NK-92 (cell line): ENCODE results near the gene BABAM2.
"Not testable (repeated sequence)": the region's sequence is repeated elsewhere in the genome, so short reads cannot be mapped to it uniquely, and the experiment has no call there.

Experiments
- DNase-seq: peaks from one replicate; lab custom pipeline; 2025; ENCODE audit not compliant: unreplicated experiment; lab: John Stamatoyannopoulos, UW

The BABAM2 gene

DNA sequence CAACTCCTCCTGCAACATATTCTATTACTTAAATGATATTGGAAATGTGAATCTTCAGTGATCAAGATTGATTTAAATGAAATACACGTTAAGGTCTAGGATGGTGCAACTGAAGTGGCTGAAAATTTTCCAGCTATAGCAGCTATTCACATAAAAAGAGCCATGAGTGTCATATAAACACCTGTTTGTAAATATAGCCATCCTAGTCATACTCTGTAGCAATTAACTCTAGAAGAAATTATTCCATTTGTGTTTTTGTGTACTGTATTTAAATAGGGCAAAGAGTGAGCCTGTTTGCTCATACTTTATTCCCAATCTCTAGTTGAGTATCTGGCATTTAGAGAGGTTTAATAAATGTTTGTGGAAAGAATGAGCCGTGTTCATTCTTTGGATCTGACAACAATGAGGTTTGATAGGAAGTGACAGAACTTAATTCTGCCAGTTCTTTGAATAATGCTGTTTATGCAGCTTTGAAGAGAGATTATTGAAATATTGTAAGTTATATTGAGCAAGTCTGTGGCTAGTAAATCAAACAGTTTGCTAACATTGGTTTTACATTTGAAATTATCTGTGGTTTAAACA lies 49.7 kb downstream of the BABAM2 start:
- DNase-seq, result no peak

DNA sequence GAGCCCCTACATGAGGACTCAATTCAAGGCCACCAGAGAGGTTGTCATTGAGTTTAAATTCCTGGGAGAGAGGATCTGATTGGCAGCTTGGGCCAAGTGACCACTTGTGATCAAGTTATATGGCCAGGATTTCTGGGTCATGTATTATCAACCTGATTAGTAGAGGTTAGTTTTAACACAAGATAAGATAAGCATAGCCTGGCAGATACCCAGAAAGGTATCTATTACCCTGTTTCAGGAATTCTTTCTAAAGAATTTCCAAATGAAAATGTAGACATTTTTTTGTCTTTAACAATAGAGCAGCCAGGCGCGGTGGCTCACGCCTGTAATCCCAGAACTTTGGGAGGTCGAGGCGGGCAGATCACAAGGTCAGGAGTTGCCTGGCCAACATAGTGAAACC lies 50.5 kb downstream of the BABAM2 start:
- DNase-seq, result no peak

DNA sequence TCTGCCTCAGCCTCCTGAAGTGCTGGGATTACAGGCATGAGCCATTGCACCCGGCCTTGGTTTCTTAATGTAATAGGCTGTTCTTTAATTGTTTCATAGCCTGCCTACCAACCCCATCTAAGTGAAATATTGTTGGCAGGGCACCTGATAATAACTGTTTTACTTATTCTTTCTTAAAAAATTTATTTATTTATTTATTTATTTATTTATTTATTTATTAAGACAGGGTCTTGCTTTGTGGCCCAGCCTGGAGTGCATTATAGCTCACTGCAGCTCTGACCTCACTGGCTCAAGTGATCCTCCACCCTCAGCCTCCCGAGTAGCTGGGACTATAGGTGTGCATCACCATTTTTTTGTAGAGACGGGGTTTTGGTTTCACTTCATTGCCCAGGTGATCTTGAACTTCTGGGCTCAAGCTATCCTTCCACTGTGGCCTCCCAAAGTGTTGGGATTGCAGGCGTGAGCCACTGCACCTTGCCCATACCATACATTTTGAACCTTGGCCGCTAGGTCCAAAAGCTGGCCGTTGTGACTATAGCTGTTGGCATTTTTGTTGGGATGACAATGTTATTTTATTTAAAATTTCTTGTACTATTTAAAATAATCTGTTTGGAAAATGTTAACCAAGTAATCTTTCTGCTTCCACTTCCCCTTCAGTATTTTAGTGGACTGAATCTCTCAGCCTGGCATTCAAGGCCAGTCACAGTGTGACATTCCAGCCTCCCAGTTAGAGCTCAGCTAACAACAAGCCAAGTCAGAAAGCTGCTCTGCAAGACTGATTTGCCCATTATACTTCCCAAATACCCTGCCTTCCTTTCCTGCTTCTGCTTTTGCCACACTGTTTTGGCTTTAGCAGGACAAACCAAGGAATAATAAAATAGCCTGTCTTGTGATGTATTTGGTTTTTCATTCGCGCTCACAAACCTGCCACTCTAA lies 52.4 kb downstream of the BABAM2 start:
- DNase-seq, result no peak

GRCh38 chr2:27946530-27947060 lies 56.1 kb downstream of the BABAM2 start:
- DNase-seq, result no peak

- no peak for DNase-seq
Measured at GRCh38 chr2:27952070-27952469, 61.5 kb downstream of the BABAM2 start.

DNA sequence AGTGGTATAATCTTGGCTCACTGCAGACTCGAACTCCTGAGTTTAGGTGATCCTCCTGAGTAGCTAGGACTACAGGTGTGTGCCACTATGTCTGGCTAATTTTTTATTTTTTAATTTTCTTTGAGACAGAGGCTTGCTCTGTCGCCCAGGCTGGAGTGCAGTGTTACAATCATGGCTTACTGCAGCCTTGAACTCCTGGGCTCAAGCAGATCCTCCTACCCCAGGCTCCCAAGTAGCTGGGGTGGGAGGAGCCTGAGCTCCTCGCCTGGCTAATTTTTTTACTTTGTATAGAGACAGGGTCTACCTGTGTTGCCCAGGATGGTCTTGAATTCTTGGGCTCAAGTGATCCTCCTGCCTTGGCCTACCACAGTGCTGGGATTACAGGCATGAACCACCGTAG lies 62.5 kb downstream of the BABAM2 start:
- DNase-seq, result no peak

DNA sequence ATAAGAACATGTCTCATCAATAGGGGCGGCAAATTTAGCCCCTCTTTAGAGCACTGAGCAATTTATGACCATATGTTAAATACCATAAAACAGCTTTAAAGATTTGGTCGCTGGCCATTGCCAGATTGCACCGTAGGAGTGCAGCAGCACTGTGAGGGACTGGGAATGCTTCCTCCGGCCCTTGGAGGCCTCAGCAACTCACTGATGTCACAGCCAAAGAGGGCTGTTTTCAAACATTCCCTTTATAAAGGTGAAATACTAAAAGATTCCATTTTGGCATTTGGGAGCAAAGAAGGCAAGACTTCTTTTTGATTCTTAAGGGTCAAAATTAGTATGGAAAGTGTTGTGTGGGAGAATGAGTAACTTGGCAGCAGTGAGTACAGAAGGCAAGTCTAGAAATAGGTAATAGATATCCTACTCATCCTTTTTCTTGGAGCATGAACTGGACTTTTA lies 63.7 kb downstream of the BABAM2 start:
- DNase-seq, result no peak

GRCh38 chr2:27954771-27955383 lies 64.3 kb downstream of the BABAM2 start:
- DNase-seq, result no peak

DNA sequence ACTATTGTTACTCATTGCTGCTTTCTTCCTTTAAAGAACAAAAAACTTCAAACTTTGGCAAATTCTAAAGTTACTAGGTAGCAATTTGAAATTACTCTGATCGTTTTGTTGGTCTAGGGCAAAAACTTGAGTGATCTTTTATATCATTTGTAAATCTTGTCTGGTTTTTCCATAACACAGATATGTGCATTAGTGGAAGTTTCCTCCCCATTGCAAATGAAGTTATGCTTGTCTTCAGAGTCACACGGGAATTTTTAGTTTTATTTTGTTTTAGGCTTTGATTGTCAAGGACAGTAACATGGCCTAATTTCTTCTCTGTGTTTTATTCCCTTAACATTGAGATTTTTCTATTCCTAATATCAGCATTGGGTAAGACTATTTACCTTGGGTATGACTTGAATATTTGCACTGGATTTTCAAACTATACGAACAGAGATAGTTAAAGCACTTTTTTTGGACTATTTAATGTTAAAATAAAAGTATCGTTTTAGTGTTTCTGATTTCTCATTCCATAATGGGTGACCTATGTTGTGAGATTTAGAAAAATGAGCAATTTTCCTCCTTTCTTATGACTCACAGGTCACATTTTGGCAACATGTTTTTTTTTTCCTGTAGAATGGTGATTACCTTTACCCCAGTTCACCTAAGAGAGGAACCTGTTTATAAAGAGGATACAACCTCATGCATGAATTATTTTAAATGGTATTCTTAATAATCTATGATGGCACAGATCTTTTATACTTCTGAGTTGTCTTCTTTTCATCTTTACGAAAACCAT lies 65.0 kb downstream of the BABAM2 start:
- DNase-seq, result no peak

- DNase-seq, result no peak
Measured at GRCh38 chr2:27956888-27957287, 66.4 kb downstream of the BABAM2 start.

GRCh38 chr2:27958711-27959378 lies 68.3 kb downstream of the BABAM2 start:
- DNase-seq, result no peak

GRCh38 chr2:27959496-27959895 lies 69.0 kb downstream of the BABAM2 start:
- no peak for DNase-seq

DNA sequence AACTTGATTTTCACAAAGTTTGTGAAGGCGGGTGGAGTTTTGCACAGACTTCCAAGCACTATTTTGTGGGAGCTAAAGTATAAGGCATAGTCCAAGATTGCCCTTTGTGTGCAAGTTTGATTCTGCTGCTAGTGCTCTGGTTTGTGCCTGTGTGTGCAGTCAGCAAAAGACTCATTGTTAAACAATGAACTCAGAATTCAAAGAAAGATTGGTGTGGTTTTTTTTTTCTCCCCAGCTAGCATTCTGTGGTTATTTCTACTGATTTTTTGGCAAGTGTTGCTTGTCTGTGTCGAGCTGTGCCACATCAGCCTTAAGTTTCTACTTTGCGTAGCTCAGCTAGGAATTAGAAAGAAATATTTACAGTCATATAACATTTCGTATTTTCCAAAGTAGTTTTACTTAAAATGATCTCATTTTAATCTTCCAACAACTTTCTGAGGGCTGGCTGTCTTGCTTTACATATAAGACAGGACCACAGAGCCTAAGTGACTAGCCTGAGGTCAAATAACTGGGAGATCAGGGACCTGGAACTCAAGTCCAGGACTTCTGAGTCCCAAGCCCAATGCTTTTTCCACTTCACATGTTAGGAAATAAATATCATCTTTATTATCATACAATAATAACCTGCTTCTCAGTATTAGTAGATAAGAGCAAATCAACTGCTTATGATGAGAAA lies 69.8 kb downstream of the BABAM2 start:
- no peak for DNase-seq

- DNase-seq, result no peak
Measured at GRCh38 chr2:27962006-27962405, 71.5 kb downstream of the BABAM2 start.

DNA sequence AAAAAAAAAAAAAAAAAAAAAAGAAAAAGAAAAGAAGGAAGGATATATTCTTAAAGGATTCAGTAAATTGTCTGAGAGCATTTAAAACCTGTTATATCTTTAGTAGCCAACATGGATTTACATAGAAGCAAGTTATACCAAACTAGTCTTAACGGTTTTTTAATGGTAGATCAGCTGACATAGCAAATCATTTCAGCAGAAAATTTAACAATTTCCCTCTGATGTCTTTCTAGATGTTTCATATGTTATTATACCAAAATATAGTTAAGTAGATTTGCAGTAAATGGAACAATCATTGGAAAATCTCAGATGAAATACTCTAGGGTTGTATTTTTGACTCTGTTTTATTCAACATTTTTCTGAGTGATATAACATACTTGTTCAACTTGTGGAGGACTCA lies 72.9 kb downstream of the BABAM2 start:
- DNase-seq, result no peak

DNA sequence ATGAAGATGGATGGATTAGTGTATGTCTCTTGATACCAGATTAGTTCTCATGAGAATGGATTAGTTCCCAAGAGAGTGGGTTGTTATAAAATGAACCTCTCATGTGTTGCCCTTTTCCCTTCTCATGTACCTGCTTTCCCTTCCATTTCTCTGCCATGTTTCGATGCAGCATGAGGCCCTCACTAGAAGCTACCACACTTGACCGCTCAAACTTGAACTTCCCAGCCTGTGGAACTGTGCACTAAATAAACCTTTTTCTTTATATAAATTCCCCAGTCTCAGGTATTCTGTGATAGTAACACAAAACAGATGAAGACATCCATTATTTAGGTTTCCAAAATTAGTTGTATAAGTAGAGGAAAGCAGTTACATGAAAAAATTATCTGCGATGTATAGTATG lies 73.5 kb downstream of the BABAM2 start:
- DNase-seq, result no peak

- DNase-seq, result no peak
Measured at GRCh38 chr2:27965841-27966240, 75.3 kb downstream of the BABAM2 start.

DNA sequence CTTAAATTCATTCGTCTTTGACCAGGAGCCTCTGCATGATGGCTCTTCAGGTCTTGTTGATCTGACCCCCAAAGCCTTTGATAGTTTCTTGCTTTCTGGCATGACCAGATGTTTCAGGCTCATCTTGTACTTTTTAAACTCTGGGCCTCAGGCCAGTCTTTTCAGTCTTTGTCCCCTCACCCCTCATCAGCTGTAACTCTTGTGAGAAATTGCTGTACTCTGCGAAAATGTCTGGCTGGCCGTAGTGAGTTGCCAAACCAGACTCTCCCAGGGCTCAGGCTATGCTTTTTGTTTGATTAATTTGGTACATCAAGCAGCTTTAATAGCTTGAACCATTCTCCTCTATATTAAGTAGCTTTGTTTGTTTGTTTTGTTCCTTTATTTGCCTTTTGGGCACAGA lies 75.9 kb downstream of the BABAM2 start:
- DNase-seq, result no peak

DNA sequence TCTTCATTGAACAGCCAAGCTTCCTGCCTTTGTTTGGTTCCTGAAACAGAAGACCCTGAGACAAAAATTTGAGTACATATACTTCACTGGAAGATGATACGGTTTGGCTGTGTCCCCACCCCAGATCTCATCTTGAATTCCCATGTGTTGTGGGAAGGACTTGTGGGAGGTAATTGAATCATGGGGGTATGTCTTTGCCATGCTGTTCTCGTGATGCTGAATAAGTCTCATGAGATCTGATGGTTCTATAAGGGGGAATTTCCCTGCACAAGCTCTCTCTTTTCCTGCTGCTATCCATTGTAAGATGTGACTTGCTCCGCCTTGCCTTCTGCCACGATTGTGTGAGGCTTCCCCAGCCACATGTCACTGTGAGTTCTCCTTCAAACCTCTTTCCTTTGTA lies 76.5 kb downstream of the BABAM2 start:
- no peak for DNase-seq

GRCh38 chr2:27968045-27968444 lies 77.5 kb downstream of the BABAM2 start:
- DNase-seq, result not testable (repeated sequence)
